OCI-LY3 (cell line): ENCODE data around the gene MRPS14.
A peak's percentile ranks its signal among the peaks of the same experiment; 100 is the strongest.

Experiments used
- H2AFZ ChIP-seq: fragments of 200-600, 300-600 bp; shearing (Covaris generic); 2 replicates; pipeline ENCODE4 v1.6.0; 2014; ENCODE audit warnings: antibody characterized with exemption, low read depth, low read length
- H3K27ac ChIP-seq: fragments of 200-600, 300-600 bp; sonication (generic); 2 replicates; pipeline ENCODE4 v1.5.1; 2014; ENCODE audit warnings: mild to moderate bottlenecking, low read length, moderate library complexity, mixed read lengths
- H3K27me3 ChIP-seq: fragments of 200-600, 300-600 bp; sonication (generic); 2 replicates; pipeline ENCODE4 v1.6.1; 2014; ENCODE audit warnings: low read depth, low read length, mixed read lengths
- H3K36me3 ChIP-seq: fragments of 200-600, 300-600 bp; sonication (generic); replicated peaks from 2 replicates; pipeline ENCODE3; 2014; ENCODE audit warnings: low read depth, low read length, mixed read lengths
- H3K4me1 ChIP-seq: fragments of 300-600, 200-600 bp; sonication (generic); 2 replicates; pipeline ENCODE4 v1.6.1; 2014; ENCODE audit warnings: low read length, mixed read lengths
- H3K4me2 ChIP-seq: fragments of 200-600, 300-600 bp; sonication (generic); 2 replicates; pipeline ENCODE4 v1.6.1; 2014; ENCODE audit warnings: low read length, mixed read lengths
- H3K4me3 ChIP-seq: fragments of 300-600, 200-600 bp; sonication (generic); 2 replicates; pipeline ENCODE4 v1.5.1; 2014; ENCODE audit warnings: antibody characterized with exemption, mild to moderate bottlenecking, low read length, moderate library complexity
- H3K79me2 ChIP-seq: fragments of 300-600, 200-600 bp; shearing (Covaris generic); 2 replicates; pipeline ENCODE4 v1.6.1; 2014; ENCODE audit warnings: mild to moderate bottlenecking, low read length, mixed read lengths
- H3K9ac ChIP-seq: fragments of 300-600, 200-600 bp; shearing (Covaris generic); 2 replicates; pipeline ENCODE4 v1.6.0; 2014; ENCODE audit warnings: mild to moderate bottlenecking, low read length, moderate library complexity
- H3K9me3 ChIP-seq: fragments of 200-600, 300-600 bp; shearing (Covaris generic); 2 replicates; pipeline ENCODE4 v1.6.1; 2014; ENCODE audit warnings: low read length, mixed read lengths; ENCODE audit not compliant: insufficient read depth
- H4K20me1 ChIP-seq: fragments of 200-600, 300-600 bp; sonication (generic); 2 replicates; pipeline ENCODE4 v1.6.1; 2016; ENCODE audit warnings: low read length, mixed read lengths; ENCODE audit not compliant: insufficient read depth
- CTCF ChIP-seq: fragments of 200-600, 300-600 bp; sonication (generic); IDR thresholded peaks from 2 replicates; pipeline ENCODE4 v1.5.1; 2014; ENCODE audit warnings: antibody characterized with exemption, low read length, low read depth
- EZH2phosphoT487 ChIP-seq: fragments of 200-600 bp; shearing (Covaris generic); IDR thresholded peaks from 2 replicates; pipeline ENCODE4 v1.6.1; 2018; ENCODE audit warnings: antibody characterized with exemption, mixed run types, low read depth

Gene MRPS14

GRCh38 chr1:174967845-174968705, 55.1 kb downstream of the MRPS14 start:
- Histone ChIP-seq H3K4me2 (peak overlapping the region; percentile 62), H3K9ac (peak overlapping the region; percentile 9; the same call in 1 of the 2 replicates), H4K20me1 (no peaks in the 10 kb centered on the region), H3K79me2 (no peaks in the 10 kb centered on the region), H3K27ac (no peak overlapping the region), H2AFZ (no peak overlapping the region), H3K4me3 (peak overlapping the region; percentile 4), H3K36me3 (peaks cover 7% of the 10 kb centered on the region), H3K9me3 (no peaks in the 10 kb centered on the region), H3K4me1 (peaks cover 45% of the 10 kb centered on the region), H3K27me3 (no peaks in the 10 kb centered on the region)
- no peak for TF ChIP-seq CTCF
- no peak for TF ChIP-seq EZH2phosphoT487

- Histone ChIP-seq H3K4me1 (peaks cover 33% of the 10 kb centered on the region), H4K20me1 (no peaks in the 10 kb centered on the region), H3K4me3 (no peak overlapping the region), H3K9me3 (no peaks in the 10 kb centered on the region), H3K36me3 (peaks cover 7% of the 10 kb centered on the region), H3K27me3 (no peaks in the 10 kb centered on the region), H3K4me2 (no peak overlapping the region), H3K27ac (no peak overlapping the region), H3K9ac (no peak overlapping the region), H3K79me2 (no peaks in the 10 kb centered on the region), H2AFZ (no peak overlapping the region)
- TF ChIP-seq EZH2phosphoT487 (no peak), CTCF (no peak)
Measured at GRCh38 chr1:174966008-174966572, 57.1 kb downstream of the MRPS14 start.

GRCh38 chr1:174965362-174966007, 57.7 kb downstream of the MRPS14 start:
- no peaks in the 10 kb centered on the region for H3K27me3 ChIP-seq
- peaks cover 33% of the 10 kb centered on the region for H3K4me1 ChIP-seq
- no peak overlapping the region for H3K9ac ChIP-seq
- peaks cover 7% of the 10 kb centered on the region for H3K36me3 ChIP-seq
- H3K27ac ChIP-seq = no peak overlapping the region
- H2AFZ ChIP-seq = no peak overlapping the region
- no peak overlapping the region for H3K4me3 ChIP-seq
- TF ChIP-seq CTCF (no peak), EZH2phosphoT487 (no peak)
- no peaks in the 10 kb centered on the region for H4K20me1 ChIP-seq
- no peak overlapping the region for H3K4me2 ChIP-seq
- no peaks in the 10 kb centered on the region for H3K79me2 ChIP-seq
- H3K9me3 ChIP-seq = no peaks in the 10 kb centered on the region

- no peak for TF ChIP-seq CTCF
- no peak for TF ChIP-seq EZH2phosphoT487
- Histone ChIP-seq H4K20me1 (no peaks in the 10 kb centered on the region), H2AFZ (no peak overlapping the region), H3K27me3 (no peaks in the 10 kb centered on the region), H3K9ac (no peak overlapping the region), H3K27ac (no peak overlapping the region), H3K4me3 (no peak overlapping the region), H3K36me3 (peaks cover 7% of the 10 kb centered on the region), H3K4me1 (peaks cover 33% of the 10 kb centered on the region), H3K9me3 (no peaks in the 10 kb centered on the region), H3K4me2 (no peak overlapping the region), H3K79me2 (no peaks in the 10 kb centered on the region)
Measured at GRCh38 chr1:174964972-174965361, 58.3 kb downstream of the MRPS14 start.
